HepG2 (cell line): Measurements from ENCODE around the gene KRTCAP2. TPM values are rescaled to one million over a fixed set of nuclear protein-coding genes. Genes with fewer than 3 reads are reported as not detected.

ENCODE experiments used
- BCL6 ChIP-seq: IDR thresholded peaks from 2 replicates; pipeline ENCODE4 v1.6.1; 2016; ENCODE audit warnings: missing genetic modification reagents, missing compliant biosample characterization
- CREB1 ChIP-seq, 2 experiments: fragments of 450-650 bp in 1 of 2; IDR thresholded peaks; 2 replicates each; pipeline ENCODE4 v1.6.1; 2016 to 2017; ENCODE audit warnings: control low read depth in 1 of 2, mild to moderate bottlenecking in 1 of 2, missing compliant biosample characterization in 1 of 2, missing genetic modification characterization in 1 of 2
- FOSL1 ChIP-seq: sonication (generic); formaldehyde crosslinking; IDR thresholded peaks from 2 replicates; pipeline ENCODE4 v1.9.0; 2021; ENCODE audit warnings: missing genetic modification reagents, borderline replicate concordance
- HCFC1 ChIP-seq: fragments of 150-350 bp; IDR thresholded peaks from 2 replicates; pipeline ENCODE4 v1.6.1; 2014; ENCODE audit warnings: low read depth, low read length
- HOXA3 ChIP-seq: sonication (generic); formaldehyde crosslinking; IDR thresholded peaks from 2 replicates; pipeline ENCODE4 v1.5.0; 2020; ENCODE audit warnings: missing genetic modification reagents
- HOXD1 ChIP-seq: sonication (generic); formaldehyde crosslinking; IDR thresholded peaks from 2 replicates; pipeline ENCODE4 v1.5.0; 2020; ENCODE audit warnings: missing genetic modification reagents
- KMT2A ChIP-seq: sonication (generic); formaldehyde crosslinking; IDR thresholded peaks from 2 replicates; pipeline ENCODE4 v1.4.0; 2020; ENCODE audit warnings: missing genetic modification reagents
- MAFK ChIP-seq, 2 experiments: IDR thresholded peaks in 1 of 2; conservative IDR thresholded peaks in 1 of 2; 2 replicates each; pipeline ENCODE4 v1.6.1; 2011; ENCODE audit warnings: improper control_type of control experiment in 2 of 2, low read length in 2 of 2
- MTF2 ChIP-seq: sonication (generic); formaldehyde crosslinking; IDR thresholded peaks from 2 replicates; pipeline ENCODE4 v1.5.0; 2020; ENCODE audit warnings: missing genetic modification reagents, borderline replicate concordance
- NCOA1 ChIP-seq: sonication (generic); formaldehyde crosslinking; IDR thresholded peaks from 2 replicates; pipeline ENCODE4 v1.9.0; 2021; ENCODE audit warnings: missing genetic modification reagents
- NFIB ChIP-seq: sonication (generic); formaldehyde crosslinking; IDR thresholded peaks from 2 replicates; pipeline ENCODE4 v1.9.0; 2021; ENCODE audit warnings: missing genetic modification reagents, mild to moderate bottlenecking, borderline replicate concordance
- RBM39 ChIP-seq: fragments of 200-400 bp; formaldehyde crosslinking; IDR thresholded peaks from one replicate; pipeline ENCODE4 v1.6.1; 2018; ENCODE audit warnings: antibody characterized with exemption, mild to moderate bottlenecking, low read depth, low read length; ENCODE audit not compliant: poor library complexity, severe bottlenecking
- REXO4 ChIP-seq: sonication (generic); formaldehyde crosslinking; IDR thresholded peaks from 2 replicates; pipeline ENCODE4 v1.8.0; 2022; ENCODE audit warnings: missing genetic modification reagents, mild to moderate bottlenecking, borderline replicate concordance
- SRSF4 ChIP-seq: fragments of 200-400 bp; formaldehyde crosslinking; IDR thresholded peaks from one replicate; pipeline ENCODE4 v1.6.1; 2018; ENCODE audit warnings: mild to moderate bottlenecking, low read depth, low read length, moderate library complexity; ENCODE audit not compliant: poor library complexity, severe bottlenecking
- TBL1XR1 ChIP-seq: fragments of 150-350 bp; IDR thresholded peaks from 2 replicates; pipeline ENCODE4 v1.6.1; 2014; ENCODE audit warnings: borderline replicate concordance, low read length; ENCODE audit not compliant: partially characterized antibody
- ZFYVE20 ChIP-seq: sonication (generic); formaldehyde crosslinking; IDR thresholded peaks from 2 replicates; pipeline ENCODE4 v1.8.0; 2023; ENCODE audit warnings: low read depth, mild to moderate bottlenecking, moderate library complexity, missing genetic modification reagents, borderline replicate concordance
- ZNF225 ChIP-seq: sonication (generic); formaldehyde crosslinking; IDR thresholded peaks from 2 replicates; pipeline ENCODE4 v1.4.0; 2020; ENCODE audit warnings: mild to moderate bottlenecking, missing genetic modification reagents
- ZNF335 ChIP-seq: sonication (generic); formaldehyde crosslinking; IDR thresholded peaks from 2 replicates; pipeline ENCODE4 v1.4.0; 2020; ENCODE audit warnings: missing genetic modification reagents
- ZNF557 ChIP-seq: sonication (generic); formaldehyde crosslinking; IDR thresholded peaks from 2 replicates; pipeline ENCODE4 v1.4.0; 2020; ENCODE audit warnings: missing genetic modification reagents
- ZNF572 ChIP-seq: sonication (generic); formaldehyde crosslinking; IDR thresholded peaks from 2 replicates; pipeline ENCODE4 v1.5.1; 2020; ENCODE audit warnings: mild to moderate bottlenecking, missing genetic modification reagents
- ZNF577 ChIP-seq: sonication (generic); formaldehyde crosslinking; IDR thresholded peaks from 2 replicates; pipeline ENCODE4 v1.4.0; 2020; ENCODE audit warnings: mild to moderate bottlenecking, low read depth, missing genetic modification reagents, borderline replicate concordance
- ZNF850 ChIP-seq: sonication (generic); formaldehyde crosslinking; conservative IDR thresholded peaks from 2 replicates; pipeline ENCODE4 v1.9.0; 2021; ENCODE audit warnings: mild to moderate bottlenecking, missing genetic modification reagents
- polyA plus RNA-seq, 8 experiments: library from polyadenylated mRNA; depleted of rRNA in 3 of 8; stranded (reverse) in 7 of 8; unstranded in 1 of 8; fragments of >200 nt; fragmentation: Illumina TruSeq in 4 of 8; extraction: Trizol in 4 of 8; gene quantifications; 2 replicates each; pipeline versions ENCODE4 v1.2.1 to v1.2.3, GENCODE V29; 2011 to 2016; ENCODE audit warnings: low read depth in 4 of 8, missing spikeins in 1 of 8, mixed read lengths in 1 of 8; ENCODE audit not compliant: insufficient read depth in 1 of 8
- total RNA-seq, 5 experiments: library from RNA; depleted of rRNA; stranded (reverse); fragments of >200 nt; fragmentation: Illumina TruSeq; extraction: Trizol; gene quantifications; 2 replicates each; pipeline ENCODE4 v1.2.3, GENCODE V29; 2016; ENCODE audit warnings: low read depth in 1 of 5
- TF ChIP-seq, protein P1 (sequence below): sonication (generic); formaldehyde crosslinking; IDR thresholded peaks from 2 replicates; pipeline ENCODE4 v1.4.0; 2020; ENCODE audit warnings: mild to moderate bottlenecking, missing genetic modification reagents
- TF ChIP-seq, protein P2 (sequence below): sonication (generic); formaldehyde crosslinking; IDR thresholded peaks from 2 replicates; pipeline ENCODE4 v1.5.0; 2020; ENCODE audit warnings: mild to moderate bottlenecking, missing genetic modification reagents, moderate library complexity
- TF ChIP-seq, protein P3 (sequence below): sonication (generic); formaldehyde crosslinking; IDR thresholded peaks from 2 replicates; pipeline ENCODE4 v1.4.0; 2020; ENCODE audit warnings: mild to moderate bottlenecking, low read depth, missing genetic modification reagents

Gene KRTCAP2
- total and polyA plus RNA-seq, 2 of the 13 experiments (the other 11 are each of a cell fraction or from before 2014, with no cell fraction given): 77.3 to 79.4 TPM

DNA sequence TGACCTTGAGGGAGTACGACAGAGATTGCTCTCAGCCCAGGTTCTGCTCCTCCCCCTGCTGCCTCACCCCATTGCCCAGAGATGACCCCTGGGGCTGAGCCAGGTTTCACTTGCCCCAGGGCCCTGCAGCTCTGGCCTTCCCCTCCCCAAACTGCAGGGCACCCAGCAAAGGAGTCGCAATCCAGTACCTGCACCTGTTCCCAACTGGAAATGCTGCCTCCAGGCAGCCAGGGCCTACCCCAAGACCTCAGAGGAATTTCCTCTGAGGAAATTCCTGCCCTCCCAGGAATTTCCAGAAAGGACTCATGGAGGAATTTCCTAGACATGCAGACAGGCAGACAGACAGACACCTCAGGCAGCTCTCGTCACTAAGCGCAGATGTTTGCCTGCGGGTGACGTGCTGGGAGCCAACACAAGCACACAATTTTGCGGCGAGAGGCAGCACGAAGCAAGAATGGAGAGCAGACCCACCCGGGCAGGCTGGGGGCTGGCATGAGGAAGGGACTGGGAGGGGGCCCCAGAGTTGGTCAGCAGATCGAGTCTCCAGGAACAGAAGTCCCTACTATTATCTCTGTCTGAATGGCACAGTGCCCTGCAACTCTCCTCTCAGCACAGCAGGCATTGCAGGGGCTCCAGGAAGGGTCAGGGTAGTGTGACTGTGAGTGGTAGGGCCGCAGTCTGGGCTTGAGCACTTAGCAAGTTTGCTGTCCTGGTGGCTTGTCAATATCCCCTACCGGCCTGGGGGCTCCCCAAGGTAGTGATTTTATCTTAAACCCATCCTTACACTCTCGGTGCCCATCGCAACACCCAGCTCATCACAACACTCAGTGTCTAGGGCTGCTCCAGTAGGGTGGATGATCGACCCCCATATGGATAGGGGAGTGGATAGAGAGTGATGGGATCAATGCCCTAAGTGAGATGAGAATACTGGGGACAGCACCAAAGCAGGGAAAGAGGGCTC lies 48.3 kb downstream of the KRTCAP2 start (continued):
- TF ChIP-seq ZNF577 (CRISPR knock-in tag) (no peak), MAFK (conservative IDR thresholded peaks at IDR 0.05 in 1 of 2, IDR thresholded peaks at IDR 0.05 in 1 of 2; ENCODE audit: low read length in 2 of 2) (no peak), ZNF572 (CRISPR knock-in tag) (no peak), ZNF335 (CRISPR knock-in tag) (peak; percentile 97), NCOA1 (CRISPR knock-in tag) (no peak), BCL6 (peak; percentile 81), MTF2 (CRISPR knock-in tag) (no peak), HOXD1 (CRISPR knock-in tag) (no peak), CREB1 (IDR thresholded peaks at IDR 0.05) (peak; percentile 17; the same call in 1 of the 2 replicates), CREB1 (CRISPR knock-in tag; IDR thresholded peaks at IDR 0.05) (no peak), HOXA3 (CRISPR knock-in tag) (peak; percentile 12), NFIB (CRISPR knock-in tag) (no peak), REXO4 (CRISPR knock-in tag) (no peak), ZNF225 (CRISPR knock-in tag) (no peak), KMT2A (CRISPR knock-in tag) (0 out of 2 replicates have a peak, but pooled peaks have one; percentile 7), TBL1XR1 (no peak), HCFC1 (no peak), ZFYVE20 (CRISPR knock-in tag) (no peak), SRSF4 (no peak), ZNF850 (CRISPR knock-in tag) (no peak), FOSL1 (no peak), RBM39 (no peak), ZNF557 (no peak)
- TF ChIP-seq, protein P1, sequence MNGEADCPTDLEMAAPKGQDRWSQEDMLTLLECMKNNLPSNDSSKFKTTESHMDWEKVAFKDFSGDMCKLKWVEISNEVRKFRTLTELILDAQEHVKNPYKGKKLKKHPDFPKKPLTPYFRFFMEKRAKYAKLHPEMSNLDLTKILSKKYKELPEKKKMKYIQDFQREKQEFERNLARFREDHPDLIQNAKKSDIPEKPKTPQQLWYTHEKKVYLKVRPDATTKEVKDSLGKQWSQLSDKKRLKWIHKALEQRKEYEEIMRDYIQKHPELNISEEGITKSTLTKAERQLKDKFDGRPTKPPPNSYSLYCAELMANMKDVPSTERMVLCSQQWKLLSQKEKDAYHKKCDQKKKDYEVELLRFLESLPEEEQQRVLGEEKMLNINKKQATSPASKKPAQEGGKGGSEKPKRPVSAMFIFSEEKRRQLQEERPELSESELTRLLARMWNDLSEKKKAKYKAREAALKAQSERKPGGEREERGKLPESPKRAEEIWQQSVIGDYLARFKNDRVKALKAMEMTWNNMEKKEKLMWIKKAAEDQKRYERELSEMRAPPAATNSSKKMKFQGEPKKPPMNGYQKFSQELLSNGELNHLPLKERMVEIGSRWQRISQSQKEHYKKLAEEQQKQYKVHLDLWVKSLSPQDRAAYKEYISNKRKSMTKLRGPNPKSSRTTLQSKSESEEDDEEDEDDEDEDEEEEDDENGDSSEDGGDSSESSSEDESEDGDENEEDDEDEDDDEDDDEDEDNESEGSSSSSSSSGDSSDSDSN: no peak; the same call in 1 of the 2 replicates
- TF ChIP-seq, protein P2, sequence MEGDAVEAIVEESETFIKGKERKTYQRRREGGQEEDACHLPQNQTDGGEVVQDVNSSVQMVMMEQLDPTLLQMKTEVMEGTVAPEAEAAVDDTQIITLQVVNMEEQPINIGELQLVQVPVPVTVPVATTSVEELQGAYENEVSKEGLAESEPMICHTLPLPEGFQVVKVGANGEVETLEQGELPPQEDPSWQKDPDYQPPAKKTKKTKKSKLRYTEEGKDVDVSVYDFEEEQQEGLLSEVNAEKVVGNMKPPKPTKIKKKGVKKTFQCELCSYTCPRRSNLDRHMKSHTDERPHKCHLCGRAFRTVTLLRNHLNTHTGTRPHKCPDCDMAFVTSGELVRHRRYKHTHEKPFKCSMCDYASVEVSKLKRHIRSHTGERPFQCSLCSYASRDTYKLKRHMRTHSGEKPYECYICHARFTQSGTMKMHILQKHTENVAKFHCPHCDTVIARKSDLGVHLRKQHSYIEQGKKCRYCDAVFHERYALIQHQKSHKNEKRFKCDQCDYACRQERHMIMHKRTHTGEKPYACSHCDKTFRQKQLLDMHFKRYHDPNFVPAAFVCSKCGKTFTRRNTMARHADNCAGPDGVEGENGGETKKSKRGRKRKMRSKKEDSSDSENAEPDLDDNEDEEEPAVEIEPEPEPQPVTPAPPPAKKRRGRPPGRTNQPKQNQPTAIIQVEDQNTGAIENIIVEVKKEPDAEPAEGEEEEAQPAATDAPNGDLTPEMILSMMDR (CRISPR knock-in tag): no peak
- TF ChIP-seq, protein P3, sequence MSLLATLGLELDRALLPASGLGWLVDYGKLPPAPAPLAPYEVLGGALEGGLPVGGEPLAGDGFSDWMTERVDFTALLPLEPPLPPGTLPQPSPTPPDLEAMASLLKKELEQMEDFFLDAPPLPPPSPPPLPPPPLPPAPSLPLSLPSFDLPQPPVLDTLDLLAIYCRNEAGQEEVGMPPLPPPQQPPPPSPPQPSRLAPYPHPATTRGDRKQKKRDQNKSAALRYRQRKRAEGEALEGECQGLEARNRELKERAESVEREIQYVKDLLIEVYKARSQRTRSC: no peak
